ENCODE data around the gene PCDHGC5. TPM values are rescaled to one million over a fixed set of nuclear protein-coding genes. Genes with fewer than 3 reads are reported as not detected.

The PCDHGC5 gene
- total RNA-seq, 2 experiments from 2014 or later: not detected

- no peak for DNase-seq
- no peak overlapping the region for H3K27ac Mint-ChIP-seq
- no peaks in the 10 kb centered on the region for H3K27me3 Mint-ChIP-seq
- POLR2A ChIA-PET: interaction anchor here (0.8 to 1.4 kb wide), 2 partner anchors 26 to 89 kb away, joined by 3 to 4 read pairs; partner anchors contain the start of gene PCDHGC4
- peaks cover 15% of the 10 kb centered on the region for H3K36me3 Mint-ChIP-seq (ENCODE audit: low read depth)
- peaks cover 25% of the 10 kb centered on the region for H3K4me1 Mint-ChIP-seq
- H3K9me3 Mint-ChIP-seq: no peaks in the 10 kb centered on the region
- CTCF ChIA-PET: interaction anchor here (0.6 to 4.9 kb wide), 4 partner anchors 14 to 89 kb away, joined by 3 to 57 read pairs (median 4); partner anchors contain the start of gene PCDHGA11
- H3K4me3 Mint-ChIP-seq: no peak overlapping the region
Measured at GRCh38 chr5:141510160-141510559, 21.3 kb downstream of the PCDHGC5 start.

- ChIA-PET CTCF (interaction anchor here (0.7 to 4.9 kb wide), 10 partner anchors 8 to 186 kb away, joined by 3 to 57 read pairs (median 4); partner anchors contain the start of genes PCDHGA10, PCDHGA11, PCDHGA12 and PCDHGB5), POLR2A (interaction anchor here (0.8 to 3.5 kb wide), 3 partner anchors 11 to 191 kb away, joined by 3 to 12 read pairs (median 5); partner anchors contain the start of genes PCDHGC4 and TAF7)
- H3K9me3 Mint-ChIP-seq: no peaks in the 10 kb centered on the region
- no peaks in the 10 kb centered on the region for H3K27me3 Mint-ChIP-seq
- no peak for DNase-seq
- peaks cover 20% of the 10 kb centered on the region for H3K36me3 Mint-ChIP-seq (ENCODE audit: low read depth)
- H3K4me1 Mint-ChIP-seq: peaks cover 28% of the 10 kb centered on the region
- no peak overlapping the region for H3K4me3 Mint-ChIP-seq
- H3K27ac Mint-ChIP-seq: no peak overlapping the region
Measured at GRCh38 chr5:141510850-141511601, 22.1 kb downstream of the PCDHGC5 start.

GRCh38 chr5:141511771-141512325, 23.0 kb downstream of the PCDHGC5 start:
- H3K4me3 Mint-ChIP-seq: no peak overlapping the region
- CTCF ChIA-PET: interaction anchor here (0.8 to 4.9 kb wide), 21 partner anchors 9 to 187 kb away, joined by 3 to 57 read pairs (median 8); partner anchors contain the start of genes PCDHGA10, PCDHGA11, PCDHGA12 and PCDHGA2
- POLR2A ChIA-PET: interaction anchor here (1.4 to 3.5 kb wide), 3 partner anchors 10 to 192 kb away, joined by 3 to 12 read pairs (median 5); partner anchors contain the start of genes PCDHGA11 and TAF7
- DNase-seq: no peak
- no peak overlapping the region for H3K27ac Mint-ChIP-seq
- peaks cover 30% of the 10 kb centered on the region for H3K4me1 Mint-ChIP-seq
- H3K9me3 Mint-ChIP-seq: no peaks in the 10 kb centered on the region
- H3K27me3 Mint-ChIP-seq: no peaks in the 10 kb centered on the region
- H3K36me3 Mint-ChIP-seq (ENCODE audit: low read depth): peaks cover 28% of the 10 kb centered on the region

- no peaks in the 10 kb centered on the region for H3K9me3 Mint-ChIP-seq
- H3K36me3 Mint-ChIP-seq (ENCODE audit: low read depth): peaks cover 34% of the 10 kb centered on the region
- ChIA-PET POLR2A (interaction anchor here (1.4 to 3.5 kb wide), 3 partner anchors 9 to 192 kb away, joined by 3 to 12 read pairs (median 5); partner anchors contain the start of genes PCDHGA11 and TAF7), CTCF (interaction anchor here (0.8 to 4.9 kb wide), 33 partner anchors 9 to 1077 kb away, joined by 3 to 57 read pairs (median 7); partner anchors contain the start of genes PCDHB15, PCDHGA1, PCDHGA10 and PCDHGA11)
- peak overlapping the region; percentile 59 for H3K27ac Mint-ChIP-seq
- peaks cover 30% of the 10 kb centered on the region for H3K4me1 Mint-ChIP-seq
- H3K4me3 Mint-ChIP-seq: peak overlapping the region; percentile 66
- DNase-seq: peak; percentile 84
- no peaks in the 10 kb centered on the region for H3K27me3 Mint-ChIP-seq
Measured at GRCh38 chr5:141512390-141512910, 23.6 kb downstream of the PCDHGC5 start.

GRCh38 chr5:141512911-141513626, 24.2 kb downstream of the PCDHGC5 start:
- DNase-seq: peak; percentile 26
- Mint-ChIP-seq H3K36me3 (ENCODE audit: low read depth) (peaks cover 41% of the 10 kb centered on the region), H3K27ac (peak overlapping the region; percentile 59), H3K9me3 (no peaks in the 10 kb centered on the region), H3K4me1 (peaks cover 30% of the 10 kb centered on the region), H3K4me3 (peak overlapping the region; percentile 66), H3K27me3 (no peaks in the 10 kb centered on the region)
- POLR2A ChIA-PET: interaction anchor here (1.4 to 3.5 kb wide), 2 partner anchors 92 to 193 kb away, joined by 3 to 12 read pairs; partner anchors contain the start of genes PCDHGA11 and TAF7
- CTCF ChIA-PET: interaction anchor here (0.6 to 4.9 kb wide), 31 partner anchors 11 to 1078 kb away, joined by 3 to 57 read pairs (median 7); partner anchors contain the start of genes PCDHB15, PCDHGA1, PCDHGA10 and PCDHGA11

GRCh38 chr5:141513627-141514329, 24.9 kb downstream of the PCDHGC5 start:
- peaks cover 46% of the 10 kb centered on the region for H3K36me3 Mint-ChIP-seq (ENCODE audit: low read depth)
- CTCF ChIA-PET: interaction anchor here (0.6 to 4.9 kb wide), 25 partner anchors 10 to 194 kb away, joined by 3 to 57 read pairs (median 7); partner anchors contain the start of genes PCDHGA10, PCDHGA11, PCDHGA12 and PCDHGA9
- H3K4me3 Mint-ChIP-seq: peak overlapping the region; percentile 24
- POLR2A ChIA-PET: interaction anchor here (1.4 to 3.5 kb wide), 3 partner anchors 10 to 194 kb away, joined by 3 to 12 read pairs (median 5); partner anchors contain the start of genes PCDHGA11 and TAF7
- H3K4me1 Mint-ChIP-seq: peaks cover 30% of the 10 kb centered on the region
- peak; percentile 23 for DNase-seq
- H3K27me3 Mint-ChIP-seq: no peaks in the 10 kb centered on the region
- H3K27ac Mint-ChIP-seq: no peak overlapping the region
- H3K9me3 Mint-ChIP-seq: no peaks in the 10 kb centered on the region

GRCh38 chr5:141514330-141515133, 25.7 kb downstream of the PCDHGC5 start:
- peak overlapping the region; percentile 52 for H3K27ac Mint-ChIP-seq
- peaks cover 54% of the 10 kb centered on the region for H3K36me3 Mint-ChIP-seq (ENCODE audit: low read depth)
- peaks cover 30% of the 10 kb centered on the region for H3K4me1 Mint-ChIP-seq
- no peaks in the 10 kb centered on the region for H3K27me3 Mint-ChIP-seq
- DNase-seq: no peak
- ChIA-PET CTCF (interaction anchor here (0.6 to 4.9 kb wide), 20 partner anchors 9 to 195 kb away, joined by 3 to 57 read pairs (median 5); partner anchors contain the start of genes DIAPH1, PCDHGA10, PCDHGA11 and PCDHGA12), POLR2A (interaction anchor here (1.0 to 3.5 kb wide), 3 partner anchors 10 to 194 kb away, joined by 4 to 12 read pairs (median 5); partner anchors contain the start of genes PCDHGA11 and TAF7)
- H3K9me3 Mint-ChIP-seq: no peaks in the 10 kb centered on the region
- H3K4me3 Mint-ChIP-seq: no peak overlapping the region

GRCh38 chr5:141515141-141515540, 26.3 kb downstream of the PCDHGC5 start:
- peaks cover 60% of the 10 kb centered on the region for H3K36me3 Mint-ChIP-seq (ENCODE audit: low read depth)
- H3K27ac Mint-ChIP-seq: peak overlapping the region; percentile 52
- no peak for DNase-seq
- no peaks in the 10 kb centered on the region for H3K27me3 Mint-ChIP-seq
- ChIA-PET CTCF (interaction anchor here (0.9 to 3.7 kb wide), 11 partner anchors 8 to 165 kb away, joined by 3 to 16 read pairs (median 4); partner anchors contain the start of genes DIAPH1, PCDHGA10, PCDHGA12 and PCDHGB1), POLR2A (interaction anchor here (1.0 to 1.4 kb wide), 2 partner anchors 9 to 94 kb away, joined by 4 to 5 read pairs; partner anchors contain the start of gene PCDHGA11)
- no peak overlapping the region for H3K4me3 Mint-ChIP-seq
- H3K4me1 Mint-ChIP-seq: peaks cover 28% of the 10 kb centered on the region
- no peaks in the 10 kb centered on the region for H3K9me3 Mint-ChIP-seq

GRCh38 chr5:141515946-141516671, 27.2 kb downstream of the PCDHGC5 start:
- Mint-ChIP-seq H3K9me3 (no peaks in the 10 kb centered on the region), H3K36me3 (ENCODE audit: low read depth) (peaks cover 69% of the 10 kb centered on the region), H3K4me1 (peaks cover 31% of the 10 kb centered on the region), H3K27me3 (no peaks in the 10 kb centered on the region), H3K27ac (no peak overlapping the region), H3K4me3 (no peak overlapping the region)
- DNase-seq: no peak
- ChIA-PET CTCF (interaction anchor here (0.9 to 3.7 kb wide), 10 partner anchors 7 to 166 kb away, joined by 3 to 16 read pairs (median 4); partner anchors contain the start of genes PCDHGA10, PCDHGA12, PCDHGB1 and PCDHGB7), POLR2A (no interaction called here)

- H3K27ac Mint-ChIP-seq: no peak overlapping the region
- CTCF ChIA-PET: interaction anchor here (0.9 to 1.6 kb wide), 2 partner anchors 41 to 47 kb away, joined by 3 to 4 read pairs; no protein-coding TSS in a partner anchor
- no peak for DNase-seq
- H3K9me3 Mint-ChIP-seq: no peaks in the 10 kb centered on the region
- H3K4me3 Mint-ChIP-seq: no peak overlapping the region
- POLR2A ChIA-PET: no interaction called here
- no peaks in the 10 kb centered on the region for H3K27me3 Mint-ChIP-seq
- peaks cover 73% of the 10 kb centered on the region for H3K36me3 Mint-ChIP-seq (ENCODE audit: low read depth)
- H3K4me1 Mint-ChIP-seq: peaks cover 36% of the 10 kb centered on the region
Measured at GRCh38 chr5:141516672-141517025, 27.8 kb downstream of the PCDHGC5 start.
